HCT116 (cell line): ENCODE results near the gene LKAAEAR1. TPM values are rescaled to one million over a fixed set of nuclear protein-coding genes. Genes with fewer than 3 reads are reported as not detected.

Experiments
- ATAC-seq: fragments of 200-7000 bp; cut with Tn5 transposase; 2 replicates; pipeline ENCODE4 v1.9.1; 2020; ENCODE audit warnings: mild to moderate bottlenecking, moderate library complexity
- BruUV-seq: library from RNA; stranded (reverse); fragments of 400-500 nt; replicated peaks from 2 replicates; lab custom pipeline; 2021; lab: Mats Ljungman, UMichigan
- CTCF ChIA-PET: fragments of 300-600 bp; sonication (Branson Sonifier 250); formaldehyde crosslinking; loops from one replicate; lab custom pipeline; 2021; ENCODE audit warnings: antibody characterized with exemption; lab: Charles Lee
- POLR2A ChIA-PET: fragments of 300-600, 350-600 bp; sonication (Branson Sonifier 250); formaldehyde crosslinking; loops from one replicate; lab custom pipeline; 2021; ENCODE audit warnings: antibody characterized with exemption; lab: Charles Lee
- RAD21 ChIA-PET, 2 experiments: fragments of 300-600 bp; sonication (Branson Sonifier 250); formaldehyde crosslinking; loops; one replicate each; lab custom pipeline; 2023; ENCODE audit warnings: low total read pairs in 2 of 2; ENCODE audit not compliant: uncharacterized antibody in 2 of 2, unreplicated experiment in 2 of 2, low non-redundant PET in 1 of 2; lab: Charles Lee
- DNase-seq: peaks from one replicate; pipeline ENCODE4 v3.0.0-alpha.2; 2010; ENCODE audit warnings: low read depth, low spot score
- H2AFZ ChIP-seq: fragments of 200-600 bp; shearing (Covaris generic), sonication (generic); 2 replicates; pipeline ENCODE4 v1.6.1; 2017; ENCODE audit warnings: low read depth, mixed run types, mixed read lengths, antibody characterized with exemption, low read length; ENCODE audit not compliant: poor library complexity, severe bottlenecking
- H3K27ac ChIP-seq: 2 replicates; pipeline ENCODE4 v1.5.1; 2012; ENCODE audit warnings: low read depth, low read length
- H3K27me3 ChIP-seq: fragments of 200-600 bp; sonication (generic); 2 replicates; pipeline ENCODE4 v1.6.1; 2016; ENCODE audit warnings: mixed run types, low read length, mixed read lengths; ENCODE audit not compliant: insufficient read depth
- H3K36me3 ChIP-seq, 2 experiments: fragments of 200-500 bp in 1 of 2; fragments of 200-600 bp in 1 of 2; sonication (Bioruptor generic) in 1 of 2; sonication (generic) in 1 of 2; 2 replicates each; pipeline versions ENCODE4 v1.5.1 to v1.6.1; 2014 to 2016; ENCODE audit warnings: low read length in 2 of 2, inconsistent platforms in 1 of 2, mixed read lengths in 1 of 2, mixed run types in 1 of 2; ENCODE audit not compliant: insufficient read depth in 2 of 2, control insufficient read depth in 1 of 2
- H3K4me1 ChIP-seq, 2 experiments: fragments of 200-600 bp in 1 of 2; sonication (generic) in 1 of 2; 2 replicates each; pipeline versions ENCODE4 v1.5.1 to v1.6.1; 2012 to 2017; ENCODE audit warnings: low read length in 2 of 2, inconsistent platforms in 1 of 2, mild to moderate bottlenecking in 1 of 2, mixed read lengths in 1 of 2, mixed run types in 1 of 2, moderate library complexity in 1 of 2; ENCODE audit not compliant: insufficient read depth in 2 of 2, control insufficient read depth in 1 of 2
- H3K4me2 ChIP-seq: fragments of 200-600 bp; sonication (generic); 2 replicates; pipeline ENCODE4 v1.6.1; 2017; ENCODE audit warnings: mixed run types, low read length, mixed read lengths
- H3K4me3 ChIP-seq, 2 experiments: fragments of 200-600 bp in 1 of 2; sonication (generic) in 1 of 2; replicated peaks in 1 of 2; 2 replicates each; pipeline ENCODE4 v1.5.1; 2011 to 2016; ENCODE audit warnings: low read length in 2 of 2, control low read depth in 1 of 2, low read depth in 1 of 2, mild to moderate bottlenecking in 1 of 2, mixed read lengths in 1 of 2, mixed run types in 1 of 2
- H3K79me2 ChIP-seq: fragments of 200-600 bp; sonication (generic); 2 replicates; pipeline ENCODE4 v1.6.1; 2017; ENCODE audit warnings: mild to moderate bottlenecking, mixed run types, low read length, moderate library complexity, mixed read lengths; ENCODE audit not compliant: insufficient read depth
- H3K9ac ChIP-seq: fragments of 200-600 bp; sonication (generic); 2 replicates; pipeline ENCODE4 v1.6.1; 2016; ENCODE audit warnings: low read length, mixed read lengths
- H3K9me2 ChIP-seq: fragments of 200-600 bp; sonication (generic), shearing (Covaris generic); 2 replicates; pipeline ENCODE4 v1.6.1; 2017; ENCODE audit warnings: mixed run types, mild to moderate bottlenecking, moderate library complexity; ENCODE audit not compliant: insufficient read depth
- H3K9me3 ChIP-seq, 2 experiments: fragments of 200-500 bp in 1 of 2; fragments of 200-600 bp in 1 of 2; sonication (Bioruptor generic) in 1 of 2; sonication (generic) in 1 of 2; 2 replicates each; pipeline ENCODE4 v1.6.1; 2014 to 2017; ENCODE audit warnings: low read length in 2 of 2, mixed read lengths in 2 of 2, inconsistent platforms in 1 of 2, low read depth in 1 of 2, mild to moderate bottlenecking in 1 of 2, mixed run types in 1 of 2, moderate library complexity in 1 of 2; ENCODE audit not compliant: control insufficient read depth in 1 of 2, insufficient read depth in 1 of 2
- H4K20me1 ChIP-seq: fragments of 200-600 bp; sonication (generic), shearing (Covaris generic); 2 replicates; pipeline ENCODE4 v1.6.1; 2017; ENCODE audit warnings: mixed run types, mild to moderate bottlenecking, moderate library complexity; ENCODE audit not compliant: insufficient read depth
- EZH2phosphoT487 ChIP-seq: fragments of 200-600 bp; IDR thresholded peaks from 2 replicates; pipeline ENCODE4 v1.6.1; 2018; ENCODE audit warnings: antibody characterized with exemption, borderline replicate concordance
- FOSL1 ChIP-seq: IDR thresholded peaks from 2 replicates; pipeline ENCODE4 v1.6.1; 2012; ENCODE audit warnings: low read depth
- POLR2A ChIP-seq: IDR thresholded peaks from 2 replicates; pipeline ENCODE4 v1.7.0; 2011; ENCODE audit warnings: borderline replicate concordance; ENCODE audit not compliant: insufficient read depth, insufficient read length; ENCODE audit errors: extremely low read depth
- RAD21 ChIP-seq: IDR thresholded peaks from 2 replicates; pipeline ENCODE4 v1.6.1; 2012; ENCODE audit warnings: low read depth, mild to moderate bottlenecking
- TCF7L2 ChIP-seq: IDR thresholded peaks from 2 replicates; pipeline ENCODE4 v1.7.0; 2011; ENCODE audit warnings: borderline replicate concordance, inconsistent platforms; ENCODE audit not compliant: insufficient read depth, insufficient read length; ENCODE audit errors: extremely low read depth
- ZFX ChIP-seq: fragments of 450-650 bp; IDR thresholded peaks from 2 replicates; pipeline ENCODE4 v1.6.1; 2017
- intact Hi-C: fragments of 100-400 bp; cut with micrococcal nuclease; formaldehyde crosslinking; loops from 2 replicates; pipeline ENCODE4 v1.10.0; 2022
- total RNA-seq: library from RNA; stranded (reverse); gene quantifications from one replicate; pipeline ENCODE4 v1.2.1, GENCODE V29; 2021; ENCODE audit not compliant: unreplicated experiment
- TF ChIP-seq, protein P1 (sequence below): IDR thresholded peaks from 2 replicates; pipeline ENCODE4 v1.6.1; 2011; ENCODE audit warnings: mild to moderate bottlenecking, low read length, moderate library complexity; ENCODE audit not compliant: insufficient replicate concordance; ENCODE audit errors: extremely low read depth
- TF ChIP-seq, protein P2 (sequence below): IDR thresholded peaks from 2 replicates; pipeline ENCODE4 v1.6.1; 2012; ENCODE audit warnings: low read depth
- TF ChIP-seq, protein P3 (sequence below): IDR thresholded peaks from 2 replicates; pipeline ENCODE4 v1.6.1; 2012

Gene LKAAEAR1
- total RNA-seq, 1 experiment from 2014 or later, result not detected

DNA sequence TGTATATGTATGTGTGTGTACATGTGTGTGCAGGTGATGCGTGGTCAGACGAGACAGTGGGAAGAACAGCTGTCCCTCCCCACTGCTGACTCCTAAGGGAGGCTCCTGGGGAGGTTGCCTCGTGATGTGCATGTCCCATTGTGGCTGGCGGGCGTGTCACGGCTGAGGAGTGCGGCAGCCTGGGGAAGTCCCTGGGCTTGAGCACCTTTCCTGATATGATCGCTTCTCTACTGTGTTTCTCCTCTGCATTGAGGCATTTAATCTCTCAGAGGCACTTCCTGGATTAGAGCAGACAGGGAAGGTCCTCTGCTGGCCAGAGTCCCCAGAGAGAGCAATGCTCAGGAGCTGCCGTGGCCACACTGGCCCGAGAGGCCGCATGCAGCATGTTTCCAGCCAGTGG is 11.7 kb upstream of the LKAAEAR1 start:
- Histone ChIP-seq H3K9me2 (no peaks in the 10 kb centered on the region), H3K9ac (no peak overlapping the region), H3K79me2 (no peaks in the 10 kb centered on the region), H3K4me3 (no peak overlapping the region), H3K27me3 (no peaks in the 10 kb centered on the region), H3K27ac (no peak overlapping the region), H2AFZ (no peak overlapping the region), H3K36me3 (no peaks in the 10 kb centered on the region), H3K4me2 (no peak overlapping the region), H3K4me1 (no peaks in the 10 kb centered on the region), H3K9me3 (no peaks in the 10 kb centered on the region), H4K20me1 (no peaks in the 10 kb centered on the region)
- TF ChIP-seq EZH2phosphoT487 (no peak), FOSL1 (no peak), TCF7L2 (no peak), ZFX (no peak), POLR2A (no peak), RAD21 (no peak)
- TF ChIP-seq, protein P1, sequence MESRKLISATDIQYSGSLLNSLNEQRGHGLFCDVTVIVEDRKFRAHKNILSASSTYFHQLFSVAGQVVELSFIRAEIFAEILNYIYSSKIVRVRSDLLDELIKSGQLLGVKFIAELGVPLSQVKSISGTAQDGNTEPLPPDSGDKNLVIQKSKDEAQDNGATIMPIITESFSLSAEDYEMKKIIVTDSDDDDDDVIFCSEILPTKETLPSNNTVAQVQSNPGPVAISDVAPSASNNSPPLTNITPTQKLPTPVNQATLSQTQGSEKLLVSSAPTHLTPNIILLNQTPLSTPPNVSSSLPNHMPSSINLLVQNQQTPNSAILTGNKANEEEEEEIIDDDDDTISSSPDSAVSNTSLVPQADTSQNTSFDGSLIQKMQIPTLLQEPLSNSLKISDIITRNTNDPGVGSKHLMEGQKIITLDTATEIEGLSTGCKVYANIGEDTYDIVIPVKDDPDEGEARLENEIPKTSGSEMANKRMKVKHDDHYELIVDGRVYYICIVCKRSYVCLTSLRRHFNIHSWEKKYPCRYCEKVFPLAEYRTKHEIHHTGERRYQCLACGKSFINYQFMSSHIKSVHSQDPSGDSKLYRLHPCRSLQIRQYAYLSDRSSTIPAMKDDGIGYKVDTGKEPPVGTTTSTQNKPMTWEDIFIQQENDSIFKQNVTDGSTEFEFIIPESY, result no peak
- TF ChIP-seq, protein P2, sequence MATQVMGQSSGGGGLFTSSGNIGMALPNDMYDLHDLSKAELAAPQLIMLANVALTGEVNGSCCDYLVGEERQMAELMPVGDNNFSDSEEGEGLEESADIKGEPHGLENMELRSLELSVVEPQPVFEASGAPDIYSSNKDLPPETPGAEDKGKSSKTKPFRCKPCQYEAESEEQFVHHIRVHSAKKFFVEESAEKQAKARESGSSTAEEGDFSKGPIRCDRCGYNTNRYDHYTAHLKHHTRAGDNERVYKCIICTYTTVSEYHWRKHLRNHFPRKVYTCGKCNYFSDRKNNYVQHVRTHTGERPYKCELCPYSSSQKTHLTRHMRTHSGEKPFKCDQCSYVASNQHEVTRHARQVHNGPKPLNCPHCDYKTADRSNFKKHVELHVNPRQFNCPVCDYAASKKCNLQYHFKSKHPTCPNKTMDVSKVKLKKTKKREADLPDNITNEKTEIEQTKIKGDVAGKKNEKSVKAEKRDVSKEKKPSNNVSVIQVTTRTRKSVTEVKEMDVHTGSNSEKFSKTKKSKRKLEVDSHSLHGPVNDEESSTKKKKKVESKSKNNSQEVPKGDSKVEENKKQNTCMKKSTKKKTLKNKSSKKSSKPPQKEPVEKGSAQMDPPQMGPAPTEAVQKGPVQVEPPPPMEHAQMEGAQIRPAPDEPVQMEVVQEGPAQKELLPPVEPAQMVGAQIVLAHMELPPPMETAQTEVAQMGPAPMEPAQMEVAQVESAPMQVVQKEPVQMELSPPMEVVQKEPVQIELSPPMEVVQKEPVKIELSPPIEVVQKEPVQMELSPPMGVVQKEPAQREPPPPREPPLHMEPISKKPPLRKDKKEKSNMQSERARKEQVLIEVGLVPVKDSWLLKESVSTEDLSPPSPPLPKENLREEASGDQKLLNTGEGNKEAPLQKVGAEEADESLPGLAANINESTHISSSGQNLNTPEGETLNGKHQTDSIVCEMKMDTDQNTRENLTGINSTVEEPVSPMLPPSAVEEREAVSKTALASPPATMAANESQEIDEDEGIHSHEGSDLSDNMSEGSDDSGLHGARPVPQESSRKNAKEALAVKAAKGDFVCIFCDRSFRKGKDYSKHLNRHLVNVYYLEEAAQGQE, result no peak
- TF ChIP-seq, protein P3, sequence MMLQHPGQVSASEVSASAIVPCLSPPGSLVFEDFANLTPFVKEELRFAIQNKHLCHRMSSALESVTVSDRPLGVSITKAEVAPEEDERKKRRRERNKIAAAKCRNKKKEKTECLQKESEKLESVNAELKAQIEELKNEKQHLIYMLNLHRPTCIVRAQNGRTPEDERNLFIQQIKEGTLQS, result no peak
- POLR2A ChIA-PET, result no interaction called here
- ATAC-seq (no peak), DNase-seq (no peak)
- intact Hi-C loops, result no loop called here
- RAD21 ChIA-PET, result no interaction called here
- CTCF ChIA-PET, result no interaction called here
- no TSS peak for BruUV-seq
